ENCODE data around the gene ANKRD53.

Gene ANKRD53

DNA sequence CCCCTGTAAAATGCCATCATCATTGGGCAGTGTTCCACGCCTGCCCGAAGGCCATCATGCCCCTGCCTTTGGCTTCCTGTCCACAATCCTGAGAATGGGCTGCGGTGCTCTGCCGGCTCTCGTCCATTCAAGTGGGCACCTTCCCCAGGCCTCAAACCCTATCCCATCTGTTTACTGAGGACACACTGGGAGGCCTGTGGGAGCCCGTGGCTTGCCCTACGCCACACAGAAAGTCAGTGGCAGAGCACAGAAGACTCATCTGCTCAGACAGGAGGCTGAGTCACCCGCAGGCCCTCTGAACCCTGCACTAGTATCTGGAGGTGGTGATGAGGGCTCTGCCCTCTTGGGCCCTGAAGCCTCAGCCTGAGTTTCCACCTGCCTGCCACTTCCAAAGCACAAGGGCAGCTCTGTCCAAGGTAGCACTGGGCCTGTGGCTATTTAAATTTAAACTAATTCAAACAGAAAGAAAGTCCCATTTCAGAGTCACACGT is 19.1 kb upstream of the ANKRD53 start:
- TF ChIP-seq SUZ12 (IDR thresholded peaks at IDR 0.05) (no peak), NFRKB (IDR thresholded peaks at IDR 0.05) (no peak), SP1 (IDR thresholded peaks at IDR 0.05) (no peak), TARDBP (IDR thresholded peaks at IDR 0.05) (no peak), FOXK2 (IDR thresholded peaks at IDR 0.05) (no peak), CTBP1 (IDR thresholded peaks at IDR 0.05; ENCODE audit: borderline replicate concordance) (no peak), ELF4 (IDR thresholded peaks at IDR 0.05) (no peak), HDGF (IDR thresholded peaks at IDR 0.05; ENCODE audit: borderline replicate concordance) (no peak), ZNF384 (IDR thresholded peaks at IDR 0.05) (no peak)
- TF ChIP-seq, protein P1, sequence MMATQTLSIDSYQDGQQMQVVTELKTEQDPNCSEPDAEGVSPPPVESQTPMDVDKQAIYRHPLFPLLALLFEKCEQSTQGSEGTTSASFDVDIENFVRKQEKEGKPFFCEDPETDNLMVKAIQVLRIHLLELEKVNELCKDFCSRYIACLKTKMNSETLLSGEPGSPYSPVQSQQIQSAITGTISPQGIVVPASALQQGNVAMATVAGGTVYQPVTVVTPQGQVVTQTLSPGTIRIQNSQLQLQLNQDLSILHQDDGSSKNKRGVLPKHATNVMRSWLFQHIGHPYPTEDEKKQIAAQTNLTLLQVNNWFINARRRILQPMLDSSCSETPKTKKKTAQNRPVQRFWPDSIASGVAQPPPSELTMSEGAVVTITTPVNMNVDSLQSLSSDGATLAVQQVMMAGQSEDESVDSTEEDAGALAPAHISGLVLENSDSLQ (IDR thresholded peaks at IDR 0.05), result no peak
- CTCF ChIA-PET, result interaction anchor here (1.7 kb wide), 1 partner anchor 11 kb away, joined by 7 read pairs; no protein-coding TSS in a partner anchor
- no peak for DNase-seq (ENCODE audit: extremely low spot score)
- POLR2A ChIA-PET, result no interaction called here

DNA sequence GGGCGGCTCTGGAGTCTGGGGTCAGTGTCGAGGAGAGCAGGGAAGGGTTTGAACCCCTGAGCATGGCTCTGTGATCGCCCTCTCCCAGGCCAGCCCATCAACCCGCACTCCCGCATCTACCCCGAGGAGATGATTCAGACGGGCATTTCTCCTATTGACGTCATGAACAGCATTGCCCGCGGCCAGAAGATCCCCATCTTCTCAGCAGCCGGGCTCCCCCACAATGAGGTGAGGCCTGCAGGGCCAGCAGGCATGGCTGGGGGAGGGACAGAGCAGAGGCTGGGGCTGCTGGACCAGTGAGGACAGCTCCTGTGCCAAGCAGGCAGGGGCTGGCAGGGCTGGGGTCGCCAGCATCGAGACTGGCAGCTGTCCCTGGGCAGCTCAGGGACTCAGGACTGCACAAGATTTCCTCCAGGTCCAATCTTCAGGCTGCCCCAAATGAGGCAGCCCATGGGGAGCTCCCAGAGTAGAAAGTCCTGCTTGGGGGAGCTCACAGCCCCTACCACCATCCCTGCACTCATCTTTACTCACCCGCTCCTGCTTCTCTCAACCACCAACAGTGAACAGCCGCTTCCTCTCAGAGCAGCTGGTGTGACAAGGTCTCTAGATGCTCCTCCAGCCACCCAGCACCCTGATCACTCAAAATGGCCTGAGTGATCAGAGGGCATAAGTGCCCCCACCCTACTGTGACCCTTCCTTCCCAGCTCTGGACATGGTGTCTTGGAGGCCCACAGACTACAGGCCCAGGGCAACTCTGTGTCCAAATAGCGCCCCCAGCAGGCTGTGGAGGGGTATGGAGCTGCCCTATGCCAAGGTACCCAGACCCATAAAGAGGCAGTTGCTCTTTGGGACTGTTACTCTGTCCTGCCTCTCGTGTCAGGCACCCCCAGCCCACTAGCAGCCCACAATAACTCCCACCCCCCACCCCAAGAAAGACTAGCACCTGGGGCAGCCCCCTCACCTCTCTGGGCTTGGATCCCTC is 18.3 kb upstream of the ANKRD53 start:
- CTCF ChIA-PET, result interaction anchor here (1.7 kb wide), 1 partner anchor 12 kb away, joined by 7 read pairs; no protein-coding TSS in a partner anchor
- POLR2A ChIA-PET, result no interaction called here
- no peak for DNase-seq (ENCODE audit: extremely low spot score)
- TF ChIP-seq TARDBP (IDR thresholded peaks at IDR 0.05) (no peak), SP1 (IDR thresholded peaks at IDR 0.05) (no peak), NFRKB (IDR thresholded peaks at IDR 0.05) (no peak), FOXM1 (IDR thresholded peaks at IDR 0.05; ENCODE audit: borderline replicate concordance) (no peak), SUZ12 (IDR thresholded peaks at IDR 0.05) (no peak), BHLHE40 (IDR thresholded peaks at IDR 0.05; ENCODE audit: borderline replicate concordance) (no peak)

DNA sequence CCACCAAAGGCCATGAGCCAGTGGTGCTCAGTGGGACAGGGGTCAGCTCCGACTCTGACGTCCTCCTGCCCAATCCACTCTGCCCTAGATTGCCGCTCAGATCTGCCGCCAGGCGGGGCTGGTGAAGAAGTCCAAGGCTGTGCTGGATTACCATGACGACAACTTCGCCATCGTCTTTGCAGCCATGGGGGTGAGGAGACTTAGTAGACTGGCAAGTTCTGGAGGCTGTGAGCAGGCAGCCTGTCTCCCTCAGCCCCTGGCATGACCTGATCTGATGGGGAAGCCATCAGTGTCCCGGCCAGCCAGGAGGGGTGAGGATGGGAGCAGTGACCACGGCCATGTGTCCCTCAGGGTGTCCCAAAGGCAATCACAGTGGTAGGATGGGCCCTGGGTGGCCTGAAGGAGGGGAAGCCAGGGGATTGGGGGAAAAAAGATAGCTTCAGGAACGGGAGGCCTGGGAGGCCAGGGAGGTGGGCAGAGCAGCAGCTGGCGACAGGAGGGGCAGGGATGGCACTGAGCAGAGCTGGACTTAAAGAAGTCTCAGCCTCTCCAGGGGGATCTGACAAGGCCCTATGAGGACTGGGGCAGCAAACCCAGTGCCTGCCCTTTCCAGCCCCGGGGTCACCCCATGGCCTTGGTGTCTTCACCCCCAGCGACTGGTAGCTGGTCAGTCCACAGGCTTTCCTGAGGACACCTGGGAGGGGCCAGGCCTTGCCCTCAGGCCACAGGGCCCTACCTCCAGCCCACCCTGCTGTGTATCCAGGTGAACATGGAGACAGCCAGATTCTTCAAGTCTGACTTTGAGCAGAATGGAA is 17.4 kb upstream of the ANKRD53 start:
- no peak for TF ChIP-seq HDGF (IDR thresholded peaks at IDR 0.05; ENCODE audit: borderline replicate concordance)
- DNase-seq (ENCODE audit: extremely low spot score), result no peak

DNA sequence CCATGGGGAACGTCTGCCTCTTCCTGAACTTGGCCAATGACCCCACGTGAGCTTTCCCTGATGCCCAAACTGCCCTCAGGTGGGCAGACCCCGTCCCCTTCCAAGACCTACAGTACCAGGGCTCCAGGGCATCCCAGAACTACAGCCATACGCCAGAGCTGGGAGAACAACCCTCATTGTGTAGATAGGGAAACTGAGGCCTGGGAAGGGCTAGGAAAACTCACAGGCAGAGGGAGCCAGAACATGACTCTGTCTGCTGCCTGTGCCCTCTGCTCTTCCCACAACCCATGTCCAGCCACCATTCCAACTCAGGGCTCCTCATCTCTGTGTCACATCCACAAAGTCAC is 16.8 kb upstream of the ANKRD53 start:
- ChIA-PET CTCF (no interaction called here), POLR2A (no interaction called here)
- TF ChIP-seq BHLHE40 (IDR thresholded peaks at IDR 0.05; ENCODE audit: borderline replicate concordance) (no peak), L3MBTL2 (conservative IDR thresholded peaks at IDR 0.05) (no peak), NFRKB (IDR thresholded peaks at IDR 0.05) (no peak), SUZ12 (IDR thresholded peaks at IDR 0.05) (no peak), ZNF384 (IDR thresholded peaks at IDR 0.05) (no peak), TARDBP (IDR thresholded peaks at IDR 0.05) (no peak), FOXK2 (IDR thresholded peaks at IDR 0.05) (no peak), LEF1 (IDR thresholded peaks at IDR 0.05; ENCODE audit: borderline replicate concordance) (no peak), SP1 (IDR thresholded peaks at IDR 0.05) (no peak), CTBP1 (IDR thresholded peaks at IDR 0.05; ENCODE audit: borderline replicate concordance) (no peak), FOXM1 (IDR thresholded peaks at IDR 0.05; ENCODE audit: borderline replicate concordance) (no peak), HDGF (IDR thresholded peaks at IDR 0.05; ENCODE audit: borderline replicate concordance) (no peak), ARNT (IDR thresholded peaks at IDR 0.05) (no peak), ELF4 (IDR thresholded peaks at IDR 0.05) (no peak), FOXA1 (IDR thresholded peaks at IDR 0.05) (no peak)
- TF ChIP-seq, protein P1 (IDR thresholded peaks at IDR 0.05), result no peak
- no peak for DNase-seq (ENCODE audit: extremely low spot score)

More for the DNA sequence above, 17.4 kb upstream of the ANKRD53 start:
- POLR2A ChIA-PET, result no interaction called here
- CTCF ChIA-PET, result interaction anchor here (0.6 to 1.7 kb wide), 2 partner anchors 13 to 153 kb away, joined by 3 to 7 read pairs; no protein-coding TSS in a partner anchor

DNA sequence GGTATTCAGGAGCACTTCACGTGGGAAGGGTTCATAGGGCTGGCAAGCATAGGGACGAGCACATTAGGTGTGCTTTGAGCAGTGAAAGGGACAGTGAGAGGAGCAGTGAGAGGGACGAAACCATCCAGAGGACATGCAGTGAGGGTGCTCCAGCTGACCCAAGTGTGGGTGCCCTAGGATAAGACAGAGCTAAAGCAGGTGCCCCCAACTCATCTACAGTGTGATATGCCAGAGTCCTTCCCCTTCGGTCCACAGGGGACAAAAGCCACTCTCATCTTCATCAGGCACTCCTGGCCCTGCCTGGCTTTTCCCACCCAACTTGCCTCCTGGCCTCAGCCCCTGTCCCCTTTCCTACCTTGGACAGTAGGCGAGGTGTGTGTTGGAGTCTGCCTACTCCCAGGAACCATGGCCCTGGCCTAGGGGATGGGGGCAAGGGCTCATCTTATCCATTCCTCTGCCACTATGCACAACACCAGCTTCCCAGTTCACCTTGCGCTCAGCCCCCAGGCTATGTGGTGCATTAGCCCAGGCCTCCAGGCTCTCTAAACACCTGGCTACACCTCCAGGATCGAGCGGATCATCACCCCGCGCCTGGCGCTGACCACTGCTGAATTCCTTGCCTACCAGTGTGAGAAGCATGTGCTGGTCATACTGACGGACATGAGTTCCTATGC is 16.1 kb upstream of the ANKRD53 start:
- CTCF ChIA-PET, result interaction anchor here (2.2 kb wide), 1 partner anchor 14 kb away, joined by 9 read pairs; no protein-coding TSS in a partner anchor
- TF ChIP-seq ELF4 (IDR thresholded peaks at IDR 0.05), result no peak
- no peak for TF ChIP-seq FOXM1 (IDR thresholded peaks at IDR 0.05; ENCODE audit: borderline replicate concordance)
- no peak for TF ChIP-seq HDGF (IDR thresholded peaks at IDR 0.05; ENCODE audit: borderline replicate concordance)
- no peak for TF ChIP-seq SUZ12 (IDR thresholded peaks at IDR 0.05)
- no peak for TF ChIP-seq FOXK2 (IDR thresholded peaks at IDR 0.05)
- no peak for TF ChIP-seq BHLHE40 (IDR thresholded peaks at IDR 0.05; ENCODE audit: borderline replicate concordance)
- no peak for TF ChIP-seq SP1 (IDR thresholded peaks at IDR 0.05)
- no peak for TF ChIP-seq CTBP1 (IDR thresholded peaks at IDR 0.05; ENCODE audit: borderline replicate concordance)
- no peak for DNase-seq (ENCODE audit: extremely low spot score)
- POLR2A ChIA-PET, result no interaction called here
